T-helper 17 cell (primary cell): ENCODE data around the gene TAF10. TPM values are rescaled to one million over a fixed set of nuclear protein-coding genes. Genes with fewer than 3 reads are reported as not detected.
A peak's percentile ranks its signal among the peaks of the same experiment; 100 is the strongest.

Experiments
- ATAC-seq: fragments of 150-1000 bp; cut with Tn5 transposase; 2 replicates; pipeline ENCODE4 v1.10.0; 2021; ENCODE audit warnings: mild to moderate bottlenecking, moderate library complexity
- DNase-seq, 3 donors: peaks; one replicate each; pipeline versions ENCODE4 v3.0.0 to v3.0.0-alpha.2; 2020 to 2021
- H3K9me3 ChIP-seq: one replicate; pipeline ENCODE4 v1.7.0; 2013; ENCODE audit warnings: low read length, mild to moderate bottlenecking; ENCODE audit not compliant: control insufficient read depth, poor library complexity, severe bottlenecking
- H3K27ac Mint-ChIP-seq: one replicate; pipeline ENCODE4 v1.8.0; 2022; ENCODE audit warnings: mild to moderate bottlenecking, moderate library complexity, mixed read lengths
- H3K27me3 Mint-ChIP-seq: one replicate; pipeline ENCODE4 v1.8.0; 2022; ENCODE audit warnings: mixed read lengths
- H3K36me3 Mint-ChIP-seq: one replicate; pipeline ENCODE4 v1.8.0; 2022; ENCODE audit warnings: low read depth, mixed read lengths
- H3K4me1 Mint-ChIP-seq: one replicate; pipeline ENCODE4 v1.8.0; 2022; ENCODE audit warnings: mild to moderate bottlenecking, mixed read lengths
- H3K4me3 Mint-ChIP-seq: one replicate; pipeline ENCODE4 v1.8.0; 2022; ENCODE audit warnings: mild to moderate bottlenecking, moderate library complexity, mixed read lengths
- total RNA-seq, 4 donors: library from RNA in 2 of 4; stranded (reverse) in 2 of 4; gene quantifications; one replicate each; pipeline ENCODE4 v1.2.3 and lab custom pipeline; 2022 to 2026

The TAF10 gene
- total RNA-seq, 2 donors from 2014 or later, result 124 to 132 TPM

DNA sequence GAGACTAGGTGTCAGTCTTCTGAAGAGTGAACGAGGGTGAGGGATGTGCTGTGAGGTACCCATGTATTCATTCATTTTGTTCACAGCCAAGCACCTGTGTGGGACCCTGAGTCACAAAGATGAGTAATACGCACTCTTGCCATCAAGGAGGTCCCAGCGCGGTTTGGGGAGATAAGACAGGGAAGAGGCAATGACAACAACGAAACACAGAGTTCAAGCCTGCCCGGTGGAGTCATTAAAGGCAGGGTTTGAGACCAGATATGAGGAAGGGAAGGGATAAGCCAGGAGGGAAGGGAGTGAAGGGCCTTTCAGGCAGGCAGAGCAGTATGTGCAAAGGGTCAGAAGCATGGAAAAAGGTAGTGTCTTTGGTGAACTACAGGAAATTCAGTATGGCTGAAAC lies 39.0 kb upstream of the TAF10 start:
- no peak for DNase-seq
- Mint-ChIP-seq H3K27me3 (no peaks in the 10 kb centered on the region), H3K36me3 (peaks cover 1% of the 10 kb centered on the region), H3K4me3 (no peak overlapping the region), H3K4me1 (peaks cover 2% of the 10 kb centered on the region), H3K27ac (no peak overlapping the region)
- ATAC-seq, result no peak
- no peaks in the 10 kb centered on the region for H3K9me3 ChIP-seq

DNA sequence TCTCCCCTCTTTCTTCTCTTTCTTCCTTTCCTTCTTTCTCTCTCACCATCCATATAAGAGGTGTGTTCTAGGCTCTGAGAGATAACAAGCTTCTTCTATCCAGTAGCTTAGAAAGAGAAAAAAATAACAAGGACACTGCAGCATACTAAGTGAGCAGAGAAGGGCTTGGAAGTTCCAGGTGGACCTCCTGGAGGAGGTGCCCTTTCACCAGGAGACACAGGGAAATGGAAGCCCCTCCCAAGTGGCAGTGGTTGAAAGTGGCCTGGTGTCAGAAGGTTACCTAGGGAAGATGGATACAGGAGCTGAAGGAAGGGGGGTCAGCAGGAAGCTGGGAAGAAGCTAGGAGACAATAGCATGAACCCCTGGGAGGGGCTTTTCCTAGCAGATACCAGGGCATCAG lies 38.1 kb upstream of the TAF10 start:
- ATAC-seq (no peak), DNase-seq (no peak)
- Mint-ChIP-seq H3K27ac (no peak overlapping the region), H3K36me3 (no peaks in the 10 kb centered on the region), H3K4me1 (no peaks in the 10 kb centered on the region), H3K27me3 (no peaks in the 10 kb centered on the region), H3K4me3 (no peak overlapping the region)
- H3K9me3 ChIP-seq, result no peaks in the 10 kb centered on the region

DNA sequence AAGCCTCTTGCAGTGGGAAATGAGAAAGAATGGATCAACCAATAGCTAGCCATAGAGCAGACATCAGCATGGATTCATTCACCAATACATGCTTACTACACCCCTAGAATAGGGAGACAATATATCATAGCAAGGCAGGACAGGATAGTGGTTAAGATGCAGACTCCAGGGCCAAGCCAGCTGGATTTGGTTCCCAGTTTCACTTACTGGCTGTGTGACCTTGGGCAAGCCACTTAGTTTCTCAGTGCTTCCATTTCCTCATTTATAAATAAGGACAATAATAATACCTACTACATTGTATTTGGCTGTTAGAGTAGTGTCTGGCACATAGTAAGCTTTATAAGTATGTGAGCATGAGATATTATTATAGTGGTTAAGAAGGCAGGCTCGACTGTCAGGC lies 36.5 kb upstream of the TAF10 start:
- Mint-ChIP-seq H3K4me3 (no peak overlapping the region), H3K4me1 (no peaks in the 10 kb centered on the region), H3K27ac (no peak overlapping the region), H3K27me3 (no peaks in the 10 kb centered on the region), H3K36me3 (no peaks in the 10 kb centered on the region)
- DNase-seq, result no peak
- H3K9me3 ChIP-seq, result no peaks in the 10 kb centered on the region
- ATAC-seq, result no peak

DNA sequence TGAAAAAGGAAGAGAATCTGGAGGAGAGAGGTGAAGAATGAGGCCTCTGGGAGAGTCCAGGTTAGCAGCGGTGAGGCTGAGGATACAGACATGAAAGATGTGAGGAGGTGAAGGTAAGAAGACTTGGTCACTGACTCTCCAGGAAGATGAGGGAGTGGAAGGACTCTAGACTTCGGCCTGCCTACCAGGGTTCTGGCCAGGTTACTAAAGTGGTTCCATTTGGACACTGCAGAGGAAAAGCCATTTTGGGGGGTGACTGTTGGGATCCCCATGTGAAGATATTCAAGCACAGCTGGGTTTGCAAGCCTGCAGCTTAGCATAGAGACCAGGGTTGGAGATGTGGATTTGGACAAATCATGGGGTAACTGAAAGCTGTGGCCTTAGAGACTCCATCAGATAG lies 35.8 kb upstream of the TAF10 start:
- Mint-ChIP-seq H3K27me3 (no peaks in the 10 kb centered on the region), H3K4me3 (no peak overlapping the region), H3K4me1 (no peaks in the 10 kb centered on the region), H3K27ac (no peak overlapping the region), H3K36me3 (no peaks in the 10 kb centered on the region)
- no peaks in the 10 kb centered on the region for H3K9me3 ChIP-seq
- ATAC-seq, result no peak
- DNase-seq, result no peak

DNA sequence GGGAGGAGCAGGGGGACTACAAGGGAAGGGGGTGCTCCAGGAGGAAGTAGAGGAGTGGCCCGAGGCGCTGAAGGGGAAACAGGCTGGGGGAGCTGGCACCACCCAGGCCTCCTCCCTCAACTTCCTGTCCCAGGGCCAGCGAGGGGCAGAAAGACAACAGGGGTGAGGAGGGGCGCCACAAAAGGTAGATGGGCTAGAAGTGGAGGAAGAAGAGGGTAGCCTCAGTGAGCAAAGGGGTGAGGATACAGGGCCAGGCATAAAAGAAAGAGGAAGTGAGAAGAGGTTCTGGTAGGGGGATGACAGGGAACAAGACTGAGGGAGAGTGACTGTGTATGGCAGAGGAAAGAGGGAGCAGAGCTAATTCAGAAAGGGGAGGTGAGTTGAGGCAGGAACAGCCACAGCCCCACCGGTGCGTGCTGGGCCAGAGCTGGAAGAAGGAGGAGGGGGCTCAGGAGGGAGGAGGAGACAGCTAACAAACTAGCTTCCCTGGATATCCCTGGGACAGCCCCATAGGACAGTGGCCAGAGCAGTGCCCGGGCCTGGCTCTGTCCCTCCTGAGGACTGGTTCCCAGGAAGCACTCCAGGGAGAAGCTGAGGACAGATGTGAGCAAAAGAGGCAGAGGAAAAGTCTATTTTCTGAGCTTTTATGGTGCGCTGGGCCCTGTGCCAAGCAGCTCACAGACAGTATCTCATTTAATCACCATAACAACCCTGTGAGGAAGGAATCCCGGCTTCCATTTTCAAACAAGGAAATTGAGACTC lies 35.1 kb upstream of the TAF10 start:
- no peaks in the 10 kb centered on the region for H3K27me3 Mint-ChIP-seq
- H3K27ac Mint-ChIP-seq, result no peak overlapping the region
- H3K4me3 Mint-ChIP-seq, result no peak overlapping the region
- ATAC-seq (peak; percentile 68), DNase-seq (no peak)
- H3K4me1 Mint-ChIP-seq, result no peaks in the 10 kb centered on the region
- no peaks in the 10 kb centered on the region for H3K36me3 Mint-ChIP-seq
- no peaks in the 10 kb centered on the region for H3K9me3 ChIP-seq

DNA sequence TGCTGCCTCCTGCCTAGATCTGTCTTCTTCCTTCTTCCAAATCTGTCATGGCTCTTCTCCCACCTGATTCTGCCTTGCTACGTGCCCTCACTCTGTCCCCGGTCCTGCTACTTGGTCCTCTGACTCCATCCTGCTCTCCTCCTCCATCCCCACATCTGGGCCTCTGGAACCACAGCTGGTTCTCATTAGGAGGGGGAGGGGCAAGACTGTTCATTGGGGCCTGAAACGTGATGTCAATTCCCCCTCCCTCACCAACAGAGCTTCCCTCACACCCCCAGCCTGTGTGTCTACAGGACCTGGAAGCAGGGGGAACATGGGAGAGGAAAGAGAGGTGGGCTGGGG lies 34.5 kb upstream of the TAF10 start:
- Mint-ChIP-seq H3K4me3 (no peak overlapping the region), H3K27me3 (no peaks in the 10 kb centered on the region), H3K27ac (no peak overlapping the region), H3K4me1 (no peaks in the 10 kb centered on the region), H3K36me3 (no peaks in the 10 kb centered on the region)
- DNase-seq (no peak), ATAC-seq (no peak)
- H3K9me3 ChIP-seq, result no peaks in the 10 kb centered on the region

DNA sequence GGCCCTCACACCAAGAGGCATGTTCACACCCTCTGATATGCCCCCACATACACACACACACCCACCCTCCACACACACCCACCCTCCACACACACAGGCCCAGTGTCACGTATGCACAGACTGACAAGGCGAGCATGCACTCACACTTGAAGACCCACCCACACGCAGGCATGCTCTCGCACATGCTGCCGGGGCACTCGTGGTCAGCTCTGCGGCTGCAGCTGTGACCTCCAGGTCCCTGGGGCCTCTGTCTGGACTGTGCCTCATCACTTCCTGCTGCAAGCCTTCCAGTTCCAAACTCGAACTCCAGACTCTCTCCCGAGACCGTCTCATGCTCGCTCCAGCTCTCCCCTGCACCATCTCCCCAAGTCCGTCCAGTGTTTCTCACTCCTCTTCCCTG lies 34.1 kb upstream of the TAF10 start:
- DNase-seq, result no peak
- H3K27ac Mint-ChIP-seq, result no peak overlapping the region
- H3K36me3 Mint-ChIP-seq, result no peaks in the 10 kb centered on the region
- H3K27me3 Mint-ChIP-seq, result no peaks in the 10 kb centered on the region
- no peak overlapping the region for H3K4me3 Mint-ChIP-seq
- no peaks in the 10 kb centered on the region for H3K9me3 ChIP-seq
- no peaks in the 10 kb centered on the region for H3K4me1 Mint-ChIP-seq
- no peak for ATAC-seq

DNA sequence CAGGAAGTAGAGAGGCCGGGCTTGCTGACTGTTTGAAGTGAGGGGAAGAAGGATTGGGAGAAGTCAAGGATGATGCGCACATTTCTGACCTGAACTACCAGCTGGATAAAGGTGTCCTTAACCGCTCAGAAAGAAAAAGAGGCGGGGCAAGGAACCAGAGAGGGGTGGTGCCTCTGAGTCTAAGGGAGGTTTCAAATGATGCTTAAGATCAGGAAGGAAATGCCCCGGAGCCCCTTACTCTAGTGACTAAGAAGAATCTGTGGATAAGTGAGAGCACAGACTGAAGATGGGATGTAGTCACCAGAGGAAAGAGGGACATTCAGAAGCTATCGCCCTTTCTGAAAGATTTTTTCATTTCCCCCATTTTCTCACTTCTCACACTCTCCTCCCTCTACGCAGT lies 30.9 kb upstream of the TAF10 start:
- H3K27ac Mint-ChIP-seq, result no peak overlapping the region
- peaks cover 4% of the 10 kb centered on the region for H3K4me1 Mint-ChIP-seq
- no peaks in the 10 kb centered on the region for H3K9me3 ChIP-seq
- no peaks in the 10 kb centered on the region for H3K36me3 Mint-ChIP-seq
- no peak overlapping the region for H3K4me3 Mint-ChIP-seq
- ATAC-seq, result no peak
- H3K27me3 Mint-ChIP-seq, result no peaks in the 10 kb centered on the region
- DNase-seq, result no peak

DNA sequence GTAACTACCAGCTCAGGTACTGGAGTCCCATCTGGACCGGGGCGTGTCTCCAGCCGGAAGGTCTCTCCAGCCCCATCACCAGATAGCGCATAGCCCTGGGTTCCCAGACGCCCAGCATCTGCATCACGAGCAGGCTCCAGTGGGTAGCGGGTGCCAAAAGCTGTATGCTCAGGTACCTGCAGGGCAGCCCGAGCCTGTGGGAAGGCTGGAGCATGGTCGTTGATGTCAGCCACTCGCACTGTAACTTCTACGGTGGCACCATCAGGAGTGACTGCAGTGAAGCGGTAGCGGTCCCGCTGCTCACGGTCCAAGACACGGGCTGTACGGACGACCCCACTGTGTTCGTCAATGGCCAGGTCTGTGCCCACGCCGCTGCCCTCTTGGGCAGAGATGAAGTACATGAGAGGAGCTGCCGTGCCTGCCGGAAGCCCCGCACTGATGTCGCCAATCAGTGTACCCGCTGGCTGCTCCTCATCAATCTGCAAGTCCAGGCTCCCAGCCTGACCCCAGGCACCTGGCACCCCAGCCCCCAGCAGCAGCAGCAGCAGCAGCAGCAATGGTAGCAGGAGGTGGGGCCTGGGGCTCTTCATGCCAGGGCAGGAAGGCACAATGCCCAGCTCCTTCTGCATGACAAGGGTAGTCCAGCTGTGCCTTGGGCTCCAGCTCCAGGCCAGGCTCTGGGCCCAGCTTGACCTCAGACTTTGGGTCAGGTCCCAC lies 29.1 kb upstream of the TAF10 start:
- H3K9me3 ChIP-seq, result no peaks in the 10 kb centered on the region
- ATAC-seq (no peak), DNase-seq (no peak)
- Mint-ChIP-seq H3K4me1 (peaks cover 4% of the 10 kb centered on the region), H3K36me3 (no peaks in the 10 kb centered on the region), H3K27ac (no peak overlapping the region), H3K4me3 (no peak overlapping the region), H3K27me3 (no peaks in the 10 kb centered on the region)

DNA sequence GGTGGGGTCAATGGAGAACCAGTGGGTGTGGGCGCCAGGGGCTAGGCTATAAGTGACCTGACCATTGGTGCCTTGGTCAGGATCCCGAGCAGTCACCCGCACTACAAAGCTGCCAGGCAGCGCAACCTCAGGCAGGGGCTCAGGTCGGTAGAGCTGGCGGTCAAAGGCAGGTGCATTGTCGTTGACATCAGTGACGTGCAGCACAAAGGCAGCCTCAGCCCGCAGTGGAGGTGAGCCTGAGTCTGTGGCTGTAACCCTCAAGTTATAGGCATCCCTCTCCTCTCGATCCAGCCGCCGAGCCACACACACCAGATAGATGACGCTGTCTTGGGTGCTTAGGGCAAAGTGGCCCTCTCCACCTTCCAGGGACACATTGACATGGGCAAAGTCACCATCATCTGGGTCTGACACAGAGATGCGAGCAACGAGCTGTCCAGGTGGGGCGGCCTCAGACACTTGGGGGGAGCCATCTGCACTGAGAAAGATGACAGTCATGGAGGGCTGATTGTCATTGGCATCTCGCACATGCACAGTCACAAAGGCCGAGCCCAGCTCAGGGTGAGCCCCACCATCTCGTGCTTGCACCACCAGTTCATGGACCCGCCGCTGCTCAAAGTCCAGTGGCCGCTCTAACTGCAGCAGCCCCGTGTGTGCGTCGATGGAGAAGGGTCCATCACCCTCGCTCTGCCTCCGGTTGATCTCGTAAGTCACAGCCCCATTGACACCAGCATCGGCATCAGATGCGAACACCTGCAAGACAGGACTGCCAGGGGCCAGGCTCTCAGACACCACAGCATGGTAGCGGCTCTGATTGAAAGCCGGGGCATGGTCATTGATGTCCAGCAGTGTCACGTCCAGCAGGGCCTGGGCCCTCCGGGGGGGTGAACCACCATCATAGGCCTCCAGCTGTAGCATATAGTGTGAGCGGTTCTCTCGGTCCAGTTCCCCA lies 28.3 kb upstream of the TAF10 start:
- no peak for DNase-seq
- no peak for ATAC-seq
- Mint-ChIP-seq H3K36me3 (no peaks in the 10 kb centered on the region), H3K4me1 (peaks cover 4% of the 10 kb centered on the region), H3K4me3 (no peak overlapping the region), H3K27me3 (no peaks in the 10 kb centered on the region), H3K27ac (no peak overlapping the region)
- H3K9me3 ChIP-seq, result no peaks in the 10 kb centered on the region

DNA sequence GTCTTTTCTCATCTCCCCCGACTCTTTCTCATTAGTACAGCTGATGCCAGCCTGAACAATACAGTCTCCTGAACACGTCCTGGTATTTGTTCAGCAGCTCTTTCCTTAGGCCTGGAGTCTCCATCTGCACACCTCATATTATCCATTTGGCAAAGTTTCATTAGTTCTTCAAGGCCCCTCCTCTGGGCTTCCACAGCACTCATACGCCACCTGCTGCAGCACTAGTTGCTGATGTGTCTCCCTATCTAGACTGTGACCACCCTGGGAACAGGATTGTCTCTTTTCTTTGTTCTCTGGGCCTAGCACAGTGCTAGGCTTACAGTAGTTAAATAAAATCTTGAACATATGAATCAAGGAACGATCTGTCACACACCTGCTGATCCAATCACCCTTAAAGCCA lies 26.4 kb upstream of the TAF10 start:
- Mint-ChIP-seq H3K4me3 (no peak overlapping the region), H3K27ac (no peak overlapping the region), H3K36me3 (no peaks in the 10 kb centered on the region), H3K4me1 (peaks cover 4% of the 10 kb centered on the region), H3K27me3 (no peaks in the 10 kb centered on the region)
- H3K9me3 ChIP-seq, result no peaks in the 10 kb centered on the region
- DNase-seq (no peak), ATAC-seq (no peak)

DNA sequence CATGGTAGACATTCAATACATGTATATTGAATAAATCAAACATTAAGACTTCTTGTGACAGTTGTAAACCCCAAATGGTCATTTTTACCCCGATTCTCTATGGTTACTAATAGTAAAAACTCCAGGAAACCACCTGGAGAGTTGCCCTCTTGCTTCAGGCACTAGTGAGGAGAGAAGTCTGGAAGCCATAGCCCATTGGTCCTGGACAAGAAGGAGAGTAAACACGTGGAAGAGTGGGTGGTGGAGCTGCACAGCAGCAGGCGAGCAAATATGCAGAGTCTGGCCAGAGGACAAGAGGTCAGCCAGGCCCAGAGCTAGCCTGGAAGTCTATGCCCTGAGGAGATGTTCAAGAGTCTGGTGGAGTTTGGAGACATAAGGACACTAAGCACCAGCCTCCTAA lies 25.9 kb upstream of the TAF10 start:
- no peak overlapping the region for H3K4me3 Mint-ChIP-seq

DNA sequence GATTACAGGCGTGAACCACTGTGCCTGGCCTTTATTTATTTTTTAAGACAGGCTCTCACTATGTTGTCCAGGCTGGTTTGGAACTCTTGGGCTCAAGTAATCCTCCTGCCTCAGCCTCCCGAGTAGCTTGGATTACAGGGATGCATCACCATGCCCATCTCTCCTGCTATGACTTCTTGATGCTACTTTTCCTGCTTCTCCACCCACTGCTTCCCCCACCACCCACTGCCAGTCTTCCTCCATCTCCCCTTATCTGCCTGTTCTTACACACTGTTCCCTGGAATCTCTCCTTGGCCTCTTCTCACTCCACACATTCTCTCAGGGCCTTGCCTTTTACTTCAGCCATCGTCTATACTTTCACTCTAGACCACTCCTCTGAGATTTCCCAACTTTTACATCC lies 24.5 kb upstream of the TAF10 start:
- no peaks in the 10 kb centered on the region for H3K9me3 ChIP-seq
- no peaks in the 10 kb centered on the region for H3K27me3 Mint-ChIP-seq
- H3K4me3 Mint-ChIP-seq, result no peak overlapping the region
- no peak for DNase-seq
- no peak for ATAC-seq
- H3K36me3 Mint-ChIP-seq, result no peaks in the 10 kb centered on the region
- H3K27ac Mint-ChIP-seq, result no peak overlapping the region
- peaks cover 8% of the 10 kb centered on the region for H3K4me1 Mint-ChIP-seq

More for the DNA sequence above, 25.9 kb upstream of the TAF10 start:
- DNase-seq (no peak), ATAC-seq (no peak)
- H3K27me3 Mint-ChIP-seq, result no peaks in the 10 kb centered on the region
- H3K36me3 Mint-ChIP-seq, result no peaks in the 10 kb centered on the region
- H3K27ac Mint-ChIP-seq, result no peak overlapping the region
- H3K4me1 Mint-ChIP-seq, result peaks cover 4% of the 10 kb centered on the region
- H3K9me3 ChIP-seq, result no peaks in the 10 kb centered on the region
